HCT116 (cell line): ENCODE results near the gene AAMDC. TPM values are rescaled to one million over a fixed set of nuclear protein-coding genes. Genes with fewer than 3 reads are reported as not detected.

Experiments
- ATAC-seq: fragments of 200-7000 bp; cut with Tn5 transposase; 2 replicates; pipeline ENCODE4 v1.9.1; 2020; ENCODE audit warnings: mild to moderate bottlenecking, moderate library complexity
- BruUV-seq: library from RNA; stranded (reverse); fragments of 400-500 nt; replicated peaks from 2 replicates; lab custom pipeline; 2021; lab: Mats Ljungman, UMichigan
- CTCF ChIA-PET: fragments of 300-600 bp; sonication (Branson Sonifier 250); formaldehyde crosslinking; loops from one replicate; lab custom pipeline; 2021; ENCODE audit warnings: antibody characterized with exemption; lab: Charles Lee
- POLR2A ChIA-PET: fragments of 300-600, 350-600 bp; sonication (Branson Sonifier 250); formaldehyde crosslinking; loops from one replicate; lab custom pipeline; 2021; ENCODE audit warnings: antibody characterized with exemption; lab: Charles Lee
- RAD21 ChIA-PET, 2 experiments: fragments of 300-600 bp; sonication (Branson Sonifier 250); formaldehyde crosslinking; loops; one replicate each; lab custom pipeline; 2023; ENCODE audit warnings: low total read pairs in 2 of 2; ENCODE audit not compliant: uncharacterized antibody in 2 of 2, unreplicated experiment in 2 of 2, low non-redundant PET in 1 of 2; lab: Charles Lee
- DNase-seq: peaks from one replicate; pipeline ENCODE4 v3.0.0-alpha.2; 2010; ENCODE audit warnings: low read depth, low spot score
- H2AFZ ChIP-seq: fragments of 200-600 bp; shearing (Covaris generic), sonication (generic); 2 replicates; pipeline ENCODE4 v1.6.1; 2017; ENCODE audit warnings: low read depth, mixed run types, mixed read lengths, antibody characterized with exemption, low read length; ENCODE audit not compliant: poor library complexity, severe bottlenecking
- H3K27ac ChIP-seq: 2 replicates; pipeline ENCODE4 v1.5.1; 2012; ENCODE audit warnings: low read depth, low read length
- H3K27me3 ChIP-seq: fragments of 200-600 bp; sonication (generic); 2 replicates; pipeline ENCODE4 v1.6.1; 2016; ENCODE audit warnings: mixed run types, low read length, mixed read lengths; ENCODE audit not compliant: insufficient read depth
- H3K36me3 ChIP-seq, 2 experiments: fragments of 200-500 bp in 1 of 2; fragments of 200-600 bp in 1 of 2; sonication (Bioruptor generic) in 1 of 2; sonication (generic) in 1 of 2; 2 replicates each; pipeline versions ENCODE4 v1.5.1 to v1.6.1; 2014 to 2016; ENCODE audit warnings: low read length in 2 of 2, inconsistent platforms in 1 of 2, mixed read lengths in 1 of 2, mixed run types in 1 of 2; ENCODE audit not compliant: insufficient read depth in 2 of 2, control insufficient read depth in 1 of 2
- H3K4me1 ChIP-seq, 2 experiments: fragments of 200-600 bp in 1 of 2; sonication (generic) in 1 of 2; 2 replicates each; pipeline versions ENCODE4 v1.5.1 to v1.6.1; 2012 to 2017; ENCODE audit warnings: low read length in 2 of 2, inconsistent platforms in 1 of 2, mild to moderate bottlenecking in 1 of 2, mixed read lengths in 1 of 2, mixed run types in 1 of 2, moderate library complexity in 1 of 2; ENCODE audit not compliant: insufficient read depth in 2 of 2, control insufficient read depth in 1 of 2
- H3K4me2 ChIP-seq: fragments of 200-600 bp; sonication (generic); 2 replicates; pipeline ENCODE4 v1.6.1; 2017; ENCODE audit warnings: mixed run types, low read length, mixed read lengths
- H3K4me3 ChIP-seq, 2 experiments: fragments of 200-600 bp in 1 of 2; sonication (generic) in 1 of 2; replicated peaks in 1 of 2; 2 replicates each; pipeline ENCODE4 v1.5.1; 2011 to 2016; ENCODE audit warnings: low read length in 2 of 2, control low read depth in 1 of 2, low read depth in 1 of 2, mild to moderate bottlenecking in 1 of 2, mixed read lengths in 1 of 2, mixed run types in 1 of 2
- H3K79me2 ChIP-seq: fragments of 200-600 bp; sonication (generic); 2 replicates; pipeline ENCODE4 v1.6.1; 2017; ENCODE audit warnings: mild to moderate bottlenecking, mixed run types, low read length, moderate library complexity, mixed read lengths; ENCODE audit not compliant: insufficient read depth
- H3K9ac ChIP-seq: fragments of 200-600 bp; sonication (generic); 2 replicates; pipeline ENCODE4 v1.6.1; 2016; ENCODE audit warnings: low read length, mixed read lengths
- H3K9me2 ChIP-seq: fragments of 200-600 bp; sonication (generic), shearing (Covaris generic); 2 replicates; pipeline ENCODE4 v1.6.1; 2017; ENCODE audit warnings: mixed run types, mild to moderate bottlenecking, moderate library complexity; ENCODE audit not compliant: insufficient read depth
- H3K9me3 ChIP-seq, 2 experiments: fragments of 200-500 bp in 1 of 2; fragments of 200-600 bp in 1 of 2; sonication (Bioruptor generic) in 1 of 2; sonication (generic) in 1 of 2; 2 replicates each; pipeline ENCODE4 v1.6.1; 2014 to 2017; ENCODE audit warnings: low read length in 2 of 2, mixed read lengths in 2 of 2, inconsistent platforms in 1 of 2, low read depth in 1 of 2, mild to moderate bottlenecking in 1 of 2, mixed run types in 1 of 2, moderate library complexity in 1 of 2; ENCODE audit not compliant: control insufficient read depth in 1 of 2, insufficient read depth in 1 of 2
- H4K20me1 ChIP-seq: fragments of 200-600 bp; sonication (generic), shearing (Covaris generic); 2 replicates; pipeline ENCODE4 v1.6.1; 2017; ENCODE audit warnings: mixed run types, mild to moderate bottlenecking, moderate library complexity; ENCODE audit not compliant: insufficient read depth
- CBX3 ChIP-seq: IDR thresholded peaks from 2 replicates; pipeline ENCODE4 v1.6.1; 2012; ENCODE audit warnings: low read depth
- EGR1 ChIP-seq: IDR thresholded peaks from 2 replicates; pipeline ENCODE4 v1.6.1; 2012; ENCODE audit warnings: low read depth
- POLR2AphosphoS5 ChIP-seq: IDR thresholded peaks from 2 replicates; pipeline ENCODE4 v1.6.1; 2011; ENCODE audit warnings: mild to moderate bottlenecking, low read depth, low read length, moderate library complexity
- SIN3A ChIP-seq: IDR thresholded peaks from 2 replicates; pipeline ENCODE4 v1.6.1; 2012; ENCODE audit warnings: low read depth
- SRF ChIP-seq: IDR thresholded peaks from 2 replicates; pipeline ENCODE4 v1.6.1; 2012; ENCODE audit warnings: low read depth
- TCF7L2 ChIP-seq: IDR thresholded peaks from 2 replicates; pipeline ENCODE4 v1.7.0; 2011; ENCODE audit warnings: borderline replicate concordance, inconsistent platforms; ENCODE audit not compliant: insufficient read depth, insufficient read length; ENCODE audit errors: extremely low read depth
- YY1 ChIP-seq: IDR thresholded peaks from 2 replicates; pipeline ENCODE4 v1.6.1; 2011; ENCODE audit warnings: low read length, low read depth, moderate library complexity, mild to moderate bottlenecking; ENCODE audit not compliant: insufficient replicate concordance; ENCODE audit errors: extremely low read depth
- ZFX ChIP-seq: fragments of 450-650 bp; IDR thresholded peaks from 2 replicates; pipeline ENCODE4 v1.6.1; 2017
- intact Hi-C: fragments of 100-400 bp; cut with micrococcal nuclease; formaldehyde crosslinking; loops from 2 replicates; pipeline ENCODE4 v1.10.0; 2022
- total RNA-seq: library from RNA; stranded (reverse); gene quantifications from one replicate; pipeline ENCODE4 v1.2.1, GENCODE V29; 2021; ENCODE audit not compliant: unreplicated experiment
- TF ChIP-seq, protein P1 (sequence below), 3 experiments: fragments of 200-600 bp in 1 of 3; sonication (generic) in 1 of 3; IDR thresholded peaks in 2 of 3; conservative IDR thresholded peaks in 1 of 3; 2 replicates each; pipeline ENCODE4 v1.5.1; 2012 to 2017; ENCODE audit warnings: low read depth in 2 of 3, low read length in 2 of 3, antibody characterized with exemption in 1 of 3, borderline replicate concordance in 1 of 3, control low read depth in 1 of 3, mild to moderate bottlenecking in 1 of 3, mixed read lengths in 1 of 3, mixed run types in 1 of 3, moderate library complexity in 1 of 3; ENCODE audit not compliant: insufficient read depth in 1 of 3
- TF ChIP-seq, protein P2 (sequence below): IDR thresholded peaks from 2 replicates; pipeline ENCODE4 v1.6.1; 2012
- TF ChIP-seq, protein P3 (sequence below): IDR thresholded peaks from 2 replicates; pipeline ENCODE4 v1.6.1; 2012; ENCODE audit warnings: low read depth

Gene AAMDC
- total RNA-seq, 1 experiment from 2014 or later, result 11.2 TPM

DNA sequence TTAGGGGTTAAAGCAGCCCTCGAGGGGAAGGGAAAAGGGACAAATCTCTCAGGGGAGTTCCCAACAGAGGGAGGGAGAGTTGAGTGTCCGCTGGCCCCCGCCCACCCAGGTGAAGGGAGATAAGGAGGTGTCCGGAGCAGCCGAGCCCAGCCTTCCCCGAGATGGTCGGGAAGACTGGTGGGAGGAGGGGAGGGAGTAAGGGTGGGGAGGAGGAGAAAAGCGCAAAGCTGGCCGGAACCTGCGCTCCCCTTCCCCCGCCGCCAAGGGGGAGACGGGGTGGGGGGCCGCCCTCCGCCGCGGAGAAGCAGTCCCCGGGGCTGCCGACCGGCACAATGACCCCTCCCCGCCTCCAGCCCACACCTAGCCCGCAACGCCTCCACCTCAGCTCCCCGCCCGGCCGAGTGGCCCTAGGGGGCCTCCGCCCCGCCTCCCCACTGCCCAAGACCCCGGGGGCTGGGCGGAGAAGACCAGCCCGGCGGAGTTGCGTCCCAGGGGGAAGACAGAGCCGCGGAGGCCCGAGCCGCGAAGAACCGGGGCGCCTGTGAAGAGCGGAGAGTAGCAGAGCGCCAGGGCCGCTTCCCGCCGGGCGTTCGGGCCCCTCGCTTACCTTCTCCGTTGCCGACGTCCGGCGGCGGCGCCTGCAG lies 901 bp upstream of the AAMDC start:
- Histone ChIP-seq H3K4me1 (peaks cover 5 to 13% of the 10 kb centered on the region in 2 experiments; a peak in 3 of 4 replicates), H3K9me2 (no peaks in the 10 kb centered on the region), H4K20me1 (no peaks in the 10 kb centered on the region; the same call in 1 of the 2 replicates), H3K9me3 (peaks cover 0 to under 1% of the 10 kb centered on the region in 2 experiments; a peak in 1 of 4 replicates), H3K9ac (peak overlapping the region; percentile 82), H3K4me2 (peak overlapping the region; percentile 81), H3K4me3 (peak overlapping the region; percentile 78 to 91), H3K27me3 (no peaks in the 10 kb centered on the region)
- CTCF ChIA-PET, result no interaction called here
- no TSS peak for BruUV-seq
- RAD21 ChIA-PET, result no interaction called here
- DNase-seq (no peak), ATAC-seq (peak; percentile 39)
- intact Hi-C loops, result loop anchor here (1.0 to 5.0 kb wide), 3 partner anchors 43 to 227 kb away; no protein-coding TSS in a partner anchor
- POLR2A ChIA-PET, result interaction anchor here (1.2 kb wide), 1 partner anchor 175 kb away, joined by 3 read pairs; the partner anchor contains the start of gene INTS4
- TF ChIP-seq ZFX (peak; percentile 74), POLR2AphosphoS5 (no peak)
- TF ChIP-seq, all 23 proteins: peak for 1
- Histone ChIP-seq H3K79me2 (peaks cover 55% of the 10 kb centered on the region), H3K36me3 (no peaks in the 10 kb centered on the region), H2AFZ (no peak overlapping the region), H3K27ac (peak overlapping the region; percentile 90)

DNA sequence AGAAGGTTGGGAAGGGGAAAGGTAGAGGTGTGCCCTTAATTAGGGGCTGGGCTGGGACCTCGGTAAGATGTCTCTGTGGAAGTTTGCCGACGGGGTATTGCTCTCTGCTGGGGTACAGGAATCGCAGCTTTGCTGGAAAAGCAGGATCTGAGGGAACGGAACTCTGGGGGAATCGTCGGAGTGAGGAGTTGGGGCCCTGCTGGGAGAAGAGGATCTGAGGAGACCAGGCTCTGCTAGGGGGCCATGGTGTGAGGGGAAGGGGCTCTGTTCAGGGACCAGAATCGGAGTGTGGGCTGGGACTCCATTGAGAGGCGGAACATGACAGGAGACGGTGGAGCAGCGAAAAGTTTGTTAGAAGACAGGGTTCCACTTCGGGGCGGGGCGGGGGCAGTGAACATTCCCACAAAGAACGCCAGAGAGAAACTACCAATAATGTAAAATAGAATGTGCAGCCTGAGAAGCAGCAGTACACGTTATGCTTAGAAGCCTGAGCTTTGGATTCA lies 456 bp downstream of the AAMDC start:
- TF ChIP-seq, protein P1, sequence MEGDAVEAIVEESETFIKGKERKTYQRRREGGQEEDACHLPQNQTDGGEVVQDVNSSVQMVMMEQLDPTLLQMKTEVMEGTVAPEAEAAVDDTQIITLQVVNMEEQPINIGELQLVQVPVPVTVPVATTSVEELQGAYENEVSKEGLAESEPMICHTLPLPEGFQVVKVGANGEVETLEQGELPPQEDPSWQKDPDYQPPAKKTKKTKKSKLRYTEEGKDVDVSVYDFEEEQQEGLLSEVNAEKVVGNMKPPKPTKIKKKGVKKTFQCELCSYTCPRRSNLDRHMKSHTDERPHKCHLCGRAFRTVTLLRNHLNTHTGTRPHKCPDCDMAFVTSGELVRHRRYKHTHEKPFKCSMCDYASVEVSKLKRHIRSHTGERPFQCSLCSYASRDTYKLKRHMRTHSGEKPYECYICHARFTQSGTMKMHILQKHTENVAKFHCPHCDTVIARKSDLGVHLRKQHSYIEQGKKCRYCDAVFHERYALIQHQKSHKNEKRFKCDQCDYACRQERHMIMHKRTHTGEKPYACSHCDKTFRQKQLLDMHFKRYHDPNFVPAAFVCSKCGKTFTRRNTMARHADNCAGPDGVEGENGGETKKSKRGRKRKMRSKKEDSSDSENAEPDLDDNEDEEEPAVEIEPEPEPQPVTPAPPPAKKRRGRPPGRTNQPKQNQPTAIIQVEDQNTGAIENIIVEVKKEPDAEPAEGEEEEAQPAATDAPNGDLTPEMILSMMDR (IDR thresholded peaks at IDR 0.05 in 2 of 3, conservative IDR thresholded peaks at IDR 0.05 in 1 of 3; ENCODE audit: borderline replicate concordance in 1 of 3, insufficient read depth in 1 of 3, low read depth in 2 of 3, low read length in 2 of 3), result no peak
- TF ChIP-seq CBX3 (no peak), TCF7L2 (no peak), SIN3A (no peak), POLR2AphosphoS5 (no peak), SRF (no peak), YY1 (no peak), EGR1 (no peak)
- TF ChIP-seq, protein P2, sequence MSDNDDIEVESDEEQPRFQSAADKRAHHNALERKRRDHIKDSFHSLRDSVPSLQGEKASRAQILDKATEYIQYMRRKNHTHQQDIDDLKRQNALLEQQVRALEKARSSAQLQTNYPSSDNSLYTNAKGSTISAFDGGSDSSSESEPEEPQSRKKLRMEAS, result no peak
- TF ChIP-seq, protein P3, sequence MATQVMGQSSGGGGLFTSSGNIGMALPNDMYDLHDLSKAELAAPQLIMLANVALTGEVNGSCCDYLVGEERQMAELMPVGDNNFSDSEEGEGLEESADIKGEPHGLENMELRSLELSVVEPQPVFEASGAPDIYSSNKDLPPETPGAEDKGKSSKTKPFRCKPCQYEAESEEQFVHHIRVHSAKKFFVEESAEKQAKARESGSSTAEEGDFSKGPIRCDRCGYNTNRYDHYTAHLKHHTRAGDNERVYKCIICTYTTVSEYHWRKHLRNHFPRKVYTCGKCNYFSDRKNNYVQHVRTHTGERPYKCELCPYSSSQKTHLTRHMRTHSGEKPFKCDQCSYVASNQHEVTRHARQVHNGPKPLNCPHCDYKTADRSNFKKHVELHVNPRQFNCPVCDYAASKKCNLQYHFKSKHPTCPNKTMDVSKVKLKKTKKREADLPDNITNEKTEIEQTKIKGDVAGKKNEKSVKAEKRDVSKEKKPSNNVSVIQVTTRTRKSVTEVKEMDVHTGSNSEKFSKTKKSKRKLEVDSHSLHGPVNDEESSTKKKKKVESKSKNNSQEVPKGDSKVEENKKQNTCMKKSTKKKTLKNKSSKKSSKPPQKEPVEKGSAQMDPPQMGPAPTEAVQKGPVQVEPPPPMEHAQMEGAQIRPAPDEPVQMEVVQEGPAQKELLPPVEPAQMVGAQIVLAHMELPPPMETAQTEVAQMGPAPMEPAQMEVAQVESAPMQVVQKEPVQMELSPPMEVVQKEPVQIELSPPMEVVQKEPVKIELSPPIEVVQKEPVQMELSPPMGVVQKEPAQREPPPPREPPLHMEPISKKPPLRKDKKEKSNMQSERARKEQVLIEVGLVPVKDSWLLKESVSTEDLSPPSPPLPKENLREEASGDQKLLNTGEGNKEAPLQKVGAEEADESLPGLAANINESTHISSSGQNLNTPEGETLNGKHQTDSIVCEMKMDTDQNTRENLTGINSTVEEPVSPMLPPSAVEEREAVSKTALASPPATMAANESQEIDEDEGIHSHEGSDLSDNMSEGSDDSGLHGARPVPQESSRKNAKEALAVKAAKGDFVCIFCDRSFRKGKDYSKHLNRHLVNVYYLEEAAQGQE, result no peak
- peak; percentile 7 for ATAC-seq

More for the DNA sequence above, 456 bp downstream of the AAMDC start:
- no peak for DNase-seq
- peak overlapping the region; percentile 63 to 91 for H3K4me3 ChIP-seq
- H3K9ac ChIP-seq, result peak overlapping the region; percentile 82
- RAD21 ChIA-PET, result no interaction called here
- H4K20me1 ChIP-seq, result no peaks in the 10 kb centered on the region; the same call in 1 of the 2 replicates
- TSS peak; percentile 56 for BruUV-seq
- H3K27me3 ChIP-seq, result no peaks in the 10 kb centered on the region
- intact Hi-C loops, result loop anchor here (5.0 kb wide), 1 partner anchor 226 kb away; no protein-coding TSS in a partner anchor
- peaks cover 5 to 13% of the 10 kb centered on the region in 2 experiments; a peak in 3 of 4 replicates for H3K4me1 ChIP-seq
- H3K4me2 ChIP-seq, result peak overlapping the region; percentile 81
- H3K9me2 ChIP-seq, result no peaks in the 10 kb centered on the region
- POLR2A ChIA-PET, result no interaction called here
- H3K79me2 ChIP-seq, result peaks cover 41% of the 10 kb centered on the region
- CTCF ChIA-PET, result no interaction called here
- peak overlapping the region; percentile 46 for H3K27ac ChIP-seq
- H3K9me3 ChIP-seq, result no peaks in the 10 kb centered on the region
- H2AFZ ChIP-seq, result peak overlapping the region; percentile 81
- no peaks in the 10 kb centered on the region for H3K36me3 ChIP-seq
